ENCODE data around the gene ELMO2. TPM values are rescaled to one million over a fixed set of nuclear protein-coding genes. Genes with fewer than 3 reads are reported as not detected.

Gene ELMO2, protein sequence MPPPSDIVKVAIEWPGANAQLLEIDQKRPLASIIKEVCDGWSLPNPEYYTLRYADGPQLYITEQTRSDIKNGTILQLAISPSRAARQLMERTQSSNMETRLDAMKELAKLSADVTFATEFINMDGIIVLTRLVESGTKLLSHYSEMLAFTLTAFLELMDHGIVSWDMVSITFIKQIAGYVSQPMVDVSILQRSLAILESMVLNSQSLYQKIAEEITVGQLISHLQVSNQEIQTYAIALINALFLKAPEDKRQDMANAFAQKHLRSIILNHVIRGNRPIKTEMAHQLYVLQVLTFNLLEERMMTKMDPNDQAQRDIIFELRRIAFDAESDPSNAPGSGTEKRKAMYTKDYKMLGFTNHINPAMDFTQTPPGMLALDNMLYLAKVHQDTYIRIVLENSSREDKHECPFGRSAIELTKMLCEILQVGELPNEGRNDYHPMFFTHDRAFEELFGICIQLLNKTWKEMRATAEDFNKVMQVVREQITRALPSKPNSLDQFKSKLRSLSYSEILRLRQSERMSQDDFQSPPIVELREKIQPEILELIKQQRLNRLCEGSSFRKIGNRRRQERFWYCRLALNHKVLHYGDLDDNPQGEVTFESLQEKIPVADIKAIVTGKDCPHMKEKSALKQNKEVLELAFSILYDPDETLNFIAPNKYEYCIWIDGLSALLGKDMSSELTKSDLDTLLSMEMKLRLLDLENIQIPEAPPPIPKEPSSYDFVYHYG
- 10 to 100 TPM; 14.9 to 22.9 (median 17.4) TPM for total RNA-seq
- long read RNA-seq, partial matches to known transcripts: 0 of 2 reads
- long read RNA-seq, other reads (novel, unspliced or antisense): 0 of 2 reads

GRCh38 chr20:46406200-46406985, at the start of gene ELMO2:
ELMO2 (minus strand) TSS chr20:46406615; CDS start chr20:46394482, 12,133 bp downstream.
- peak; percentile 97 to 98 (median 98) for DNase-seq
- H3K36me3 ChIP-seq: no peaks in the 10 kb centered on the region
- intact Hi-C loops (cut with DNase I): no loop called here
- peak within 1 kb of the TSS; percentile 88 to 98 (median 98) for H3K4me3 ChIP-seq
- TF ChIP-seq POLR2A (IDR thresholded peaks at IDR 0.05) (peak; percentile 77), CTCF (IDR thresholded peaks at IDR 0.05) (peak; percentile 13 to 39 (median 22))
- 2% methylated on average over 32 of the region's 60 CpGs for WGBS (ENCODE audit: insufficient coverage, low coverage, low lambda C conversion rate, missing lambda C conversion rate)
- peak; percentile 84 to 92 (median 88) for ATAC-seq
- no peaks in the 10 kb centered on the region for H3K9me3 ChIP-seq
- H3K4me1 ChIP-seq: peaks cover 0 to 32% (median 13%) of the 10 kb centered on the region in 4 donors
- peak within 1 kb of the TSS; percentile 78 to 94 (median 88) for H3K27ac ChIP-seq
- H3K27me3 ChIP-seq: no peaks in the 10 kb centered on the region

DNA sequence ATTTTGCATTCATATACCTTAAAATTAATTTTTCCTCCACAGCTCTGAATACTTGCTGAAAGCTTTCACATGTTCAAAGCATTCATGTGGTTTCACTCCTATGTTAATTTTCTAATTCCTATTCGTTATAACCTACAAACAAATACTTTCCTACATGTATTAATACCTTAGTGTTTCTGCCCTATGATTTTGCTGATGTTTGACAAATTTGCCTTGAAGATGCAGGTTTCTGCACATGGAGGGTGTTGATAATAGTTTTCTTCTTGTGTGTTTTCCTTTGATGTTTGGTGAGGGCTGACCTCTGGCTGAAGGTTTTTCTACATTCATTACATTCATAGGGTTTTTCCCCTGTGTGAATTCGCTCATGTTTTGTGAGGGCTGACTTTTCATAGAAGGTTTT, 49.3 kb upstream of the ELMO2 start:
- TF ChIP-seq CTCF (IDR thresholded peaks at IDR 0.05) (no peak), POLR2A (IDR thresholded peaks at IDR 0.05) (no peak)
- no peak for ATAC-seq
- DNase-seq: no peak
- intact Hi-C loops (cut with DNase I): no loop called here
- Histone ChIP-seq H3K9me3 (peaks cover 0 to 6% (median 0%) of the 10 kb centered on the region in 4 donors), H3K4me1 (no peaks in the 10 kb centered on the region), H3K4me3 (no peak overlapping the region), H3K27me3 (no peaks in the 10 kb centered on the region), H3K27ac (no peak overlapping the region), H3K36me3 (no peaks in the 10 kb centered on the region)
- WGBS (ENCODE audit: insufficient coverage, low coverage, low lambda C conversion rate, missing lambda C conversion rate): 57% methylated on average over 2 of the region's 2 CpGs

GRCh38 chr20:46446851-46447250, 40.4 kb upstream of the ELMO2 start:
- WGBS (ENCODE audit: insufficient coverage, low coverage, low lambda C conversion rate, missing lambda C conversion rate): 88% methylated on average over 5 of the region's 5 CpGs

More at GRCh38 chr20:46446851-46447250, 40.4 kb upstream of the ELMO2 start:
- Histone ChIP-seq H3K27ac (no peak overlapping the region), H3K36me3 (no peaks in the 10 kb centered on the region), H3K27me3 (no peaks in the 10 kb centered on the region), H3K9me3 (peaks cover 0 to 5% (median 0%) of the 10 kb centered on the region in 4 donors), H3K4me1 (no peaks in the 10 kb centered on the region), H3K4me3 (no peak overlapping the region)
- DNase-seq (no peak), ATAC-seq (no peak)
- intact Hi-C loops (cut with DNase I): no loop called here
- TF ChIP-seq CTCF (IDR thresholded peaks at IDR 0.05): no peak
- TF ChIP-seq POLR2A (IDR thresholded peaks at IDR 0.05): no peak
